22Rv1 (cell line): ENCODE measurements around the gene IGSF21.

Experiments
- CTCF ChIP-seq: fragments of 450-650 bp; IDR thresholded peaks from 2 replicates; pipeline ENCODE4 v1.5.1; 2017; ENCODE audit warnings: mild to moderate bottlenecking
- ZFX ChIP-seq: fragments of 450-650 bp; IDR thresholded peaks from 2 replicates; pipeline ENCODE4 v1.6.1; 2017; ENCODE audit warnings: antibody characterized with exemption, borderline replicate concordance

- TF ChIP-seq CTCF: no peak
- TF ChIP-seq ZFX: no peak
These were observed 47.2 kb upstream of the IGSF21 start for GRCh38 chr1:18060366-18060765.
